ENCODE results near the gene ADGRV1.

DNA sequence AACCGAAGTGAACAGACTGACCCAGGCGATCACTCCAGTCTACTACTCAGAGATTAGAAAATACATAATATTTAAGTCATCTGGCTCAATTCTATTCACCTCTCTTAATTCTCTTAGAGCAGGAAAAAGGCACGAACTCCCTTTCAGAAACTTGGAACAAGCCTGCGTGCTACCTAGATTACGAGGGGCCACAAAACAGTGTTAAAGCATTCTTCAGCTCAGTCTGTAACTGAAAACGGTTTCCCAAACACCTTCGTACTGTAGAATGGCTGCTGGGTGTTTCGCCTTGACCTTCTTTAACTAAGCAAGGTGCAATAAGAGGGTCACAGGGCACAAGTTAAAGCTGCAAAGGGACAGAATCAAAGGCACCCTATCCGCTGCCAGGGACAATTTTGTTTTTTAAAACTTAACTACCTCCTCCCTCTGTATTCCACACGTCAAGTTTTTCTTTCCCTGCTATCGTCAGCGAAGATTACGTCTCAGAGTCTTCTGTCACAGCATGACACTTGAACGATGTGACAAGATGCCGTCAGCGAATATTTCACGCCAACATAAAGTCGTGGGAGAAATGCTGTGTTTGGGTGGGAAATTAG is 29.9 kb upstream of the ADGRV1 start:
- TF ChIP-seq POLR2A (IDR thresholded peaks at IDR 0.05; ENCODE audit: low read depth, low read length) = no peak
- TF ChIP-seq, protein P1, sequence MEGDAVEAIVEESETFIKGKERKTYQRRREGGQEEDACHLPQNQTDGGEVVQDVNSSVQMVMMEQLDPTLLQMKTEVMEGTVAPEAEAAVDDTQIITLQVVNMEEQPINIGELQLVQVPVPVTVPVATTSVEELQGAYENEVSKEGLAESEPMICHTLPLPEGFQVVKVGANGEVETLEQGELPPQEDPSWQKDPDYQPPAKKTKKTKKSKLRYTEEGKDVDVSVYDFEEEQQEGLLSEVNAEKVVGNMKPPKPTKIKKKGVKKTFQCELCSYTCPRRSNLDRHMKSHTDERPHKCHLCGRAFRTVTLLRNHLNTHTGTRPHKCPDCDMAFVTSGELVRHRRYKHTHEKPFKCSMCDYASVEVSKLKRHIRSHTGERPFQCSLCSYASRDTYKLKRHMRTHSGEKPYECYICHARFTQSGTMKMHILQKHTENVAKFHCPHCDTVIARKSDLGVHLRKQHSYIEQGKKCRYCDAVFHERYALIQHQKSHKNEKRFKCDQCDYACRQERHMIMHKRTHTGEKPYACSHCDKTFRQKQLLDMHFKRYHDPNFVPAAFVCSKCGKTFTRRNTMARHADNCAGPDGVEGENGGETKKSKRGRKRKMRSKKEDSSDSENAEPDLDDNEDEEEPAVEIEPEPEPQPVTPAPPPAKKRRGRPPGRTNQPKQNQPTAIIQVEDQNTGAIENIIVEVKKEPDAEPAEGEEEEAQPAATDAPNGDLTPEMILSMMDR (IDR thresholded peaks at IDR 0.05; ENCODE audit: extremely low read depth in 1 of 2, insufficient read depth in 1 of 2, low read depth in 1 of 2, low read length in 2 of 2) = no peak
- TF ChIP-seq MYC (IDR thresholded peaks at IDR 0.05; ENCODE audit: low read depth, low read length) = no peak
- no peak for TF ChIP-seq POLR2AphosphoS5 (IDR thresholded peaks at IDR 0.05; ENCODE audit: insufficient read depth, low read depth, low read length)
- no peak for TF ChIP-seq EZH2 (IDR thresholded peaks at IDR 0.05; ENCODE audit: borderline replicate concordance, low read depth, low read length, severe bottlenecking)
- no peak for TF ChIP-seq JUN (IDR thresholded peaks at IDR 0.05; ENCODE audit: borderline replicate concordance, insufficient read depth, insufficient read length, low read depth)
